OCI-LY7 (cell line): ENCODE results near the gene KCNQ1.

Source experiments
- EZH2phosphoT487 ChIP-seq: fragments of 200-600 bp; sonication (generic); IDR thresholded peaks from 2 replicates; pipeline ENCODE4 v1.6.1; 2018; ENCODE audit warnings: low read depth, borderline replicate concordance, mild to moderate bottlenecking, mixed run types, antibody characterized with exemption, low read length, moderate library complexity, mixed read lengths
- TF ChIP-seq, protein P1 (sequence below): fragments of 200-600 bp; sonication (generic); conservative IDR thresholded peaks from 2 replicates; pipeline ENCODE4 v1.5.1; 2014; ENCODE audit warnings: mild to moderate bottlenecking, antibody characterized with exemption, low read length, moderate library complexity, mixed read lengths

DNA sequence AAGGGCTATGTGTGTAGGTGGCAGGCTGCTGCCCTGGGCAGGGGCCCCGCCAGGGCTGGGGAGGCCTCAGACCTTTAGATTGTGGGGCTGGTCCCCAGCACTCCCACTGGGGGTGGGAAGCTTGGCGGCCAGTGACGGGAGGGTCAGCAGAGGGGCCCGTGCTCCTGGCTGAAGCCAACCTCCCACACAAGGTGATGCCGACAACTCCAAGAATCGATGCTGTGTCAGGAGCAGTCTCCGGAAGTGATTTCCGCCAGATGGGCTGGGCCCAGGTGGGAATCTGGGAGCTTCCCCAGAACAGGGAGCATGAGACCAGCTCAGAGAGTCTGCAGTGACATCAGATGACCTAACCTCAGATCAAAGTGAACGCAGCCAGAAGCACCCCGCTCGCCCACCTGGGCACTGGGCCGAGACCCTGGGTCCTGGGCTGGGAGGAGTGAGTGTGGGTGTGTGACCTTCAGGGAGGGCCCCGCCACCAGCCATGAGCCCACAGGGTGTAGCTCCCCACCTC is 8.2 kb upstream of the KCNQ1 start:
- TF ChIP-seq, protein P1, sequence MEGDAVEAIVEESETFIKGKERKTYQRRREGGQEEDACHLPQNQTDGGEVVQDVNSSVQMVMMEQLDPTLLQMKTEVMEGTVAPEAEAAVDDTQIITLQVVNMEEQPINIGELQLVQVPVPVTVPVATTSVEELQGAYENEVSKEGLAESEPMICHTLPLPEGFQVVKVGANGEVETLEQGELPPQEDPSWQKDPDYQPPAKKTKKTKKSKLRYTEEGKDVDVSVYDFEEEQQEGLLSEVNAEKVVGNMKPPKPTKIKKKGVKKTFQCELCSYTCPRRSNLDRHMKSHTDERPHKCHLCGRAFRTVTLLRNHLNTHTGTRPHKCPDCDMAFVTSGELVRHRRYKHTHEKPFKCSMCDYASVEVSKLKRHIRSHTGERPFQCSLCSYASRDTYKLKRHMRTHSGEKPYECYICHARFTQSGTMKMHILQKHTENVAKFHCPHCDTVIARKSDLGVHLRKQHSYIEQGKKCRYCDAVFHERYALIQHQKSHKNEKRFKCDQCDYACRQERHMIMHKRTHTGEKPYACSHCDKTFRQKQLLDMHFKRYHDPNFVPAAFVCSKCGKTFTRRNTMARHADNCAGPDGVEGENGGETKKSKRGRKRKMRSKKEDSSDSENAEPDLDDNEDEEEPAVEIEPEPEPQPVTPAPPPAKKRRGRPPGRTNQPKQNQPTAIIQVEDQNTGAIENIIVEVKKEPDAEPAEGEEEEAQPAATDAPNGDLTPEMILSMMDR: no peak
- no peak for TF ChIP-seq EZH2phosphoT487
